ENCODE results near the gene CERS6.

CERS6 gene

DNA sequence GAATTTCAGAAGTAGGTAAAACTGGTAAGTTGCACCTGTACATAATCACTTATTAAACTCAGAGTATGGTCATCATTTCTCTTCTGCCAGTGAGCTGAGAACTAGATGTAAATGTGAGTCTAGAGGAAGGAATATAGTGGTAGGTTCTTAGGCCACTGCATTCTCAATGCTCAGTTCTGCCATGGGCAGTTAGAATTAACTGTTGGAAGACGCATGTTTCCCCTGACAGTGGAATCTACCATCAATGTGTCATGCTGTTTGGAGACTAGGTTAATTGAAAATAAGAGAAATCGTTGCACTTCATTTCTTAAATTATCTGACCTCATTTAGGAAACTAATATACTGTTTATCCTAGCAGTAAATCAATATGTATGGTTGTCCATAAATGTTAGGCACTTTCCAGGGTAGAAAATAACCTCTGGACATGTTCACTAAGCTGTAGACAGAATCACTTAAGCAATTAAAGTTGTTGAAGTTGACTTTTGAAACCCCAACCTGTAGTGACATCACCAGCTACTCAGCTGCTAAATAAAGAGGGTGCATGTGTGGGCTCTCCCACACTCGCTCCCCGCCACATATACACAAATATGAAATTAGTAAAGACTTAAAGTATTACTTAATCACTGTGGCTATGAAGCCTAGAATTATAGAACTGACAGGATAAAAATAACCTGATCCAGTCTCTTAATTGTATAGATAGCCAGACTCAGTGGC, 254.8 kb downstream of the CERS6 start:
- DNase-seq: no peak

DNA sequence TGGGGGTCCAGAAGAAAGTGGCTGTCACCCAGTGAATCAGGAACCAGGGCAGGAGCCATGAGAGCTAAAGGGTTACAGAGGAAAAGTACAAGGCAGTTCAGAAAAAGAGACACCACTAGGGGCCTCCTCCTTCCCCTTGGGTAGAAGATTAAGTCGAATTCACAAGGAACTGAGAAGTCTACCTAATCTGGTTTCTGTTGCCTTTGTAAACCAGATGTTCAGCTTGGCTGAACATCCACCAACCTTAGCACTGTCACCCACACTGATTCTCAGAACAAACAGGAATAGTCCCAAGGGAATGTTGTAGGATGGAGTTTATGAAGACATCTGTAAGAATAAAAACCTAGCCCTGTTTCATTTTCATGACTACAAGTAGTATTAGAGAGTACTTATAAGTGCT, 256.0 kb downstream of the CERS6 start:
- DNase-seq: no peak

DNA sequence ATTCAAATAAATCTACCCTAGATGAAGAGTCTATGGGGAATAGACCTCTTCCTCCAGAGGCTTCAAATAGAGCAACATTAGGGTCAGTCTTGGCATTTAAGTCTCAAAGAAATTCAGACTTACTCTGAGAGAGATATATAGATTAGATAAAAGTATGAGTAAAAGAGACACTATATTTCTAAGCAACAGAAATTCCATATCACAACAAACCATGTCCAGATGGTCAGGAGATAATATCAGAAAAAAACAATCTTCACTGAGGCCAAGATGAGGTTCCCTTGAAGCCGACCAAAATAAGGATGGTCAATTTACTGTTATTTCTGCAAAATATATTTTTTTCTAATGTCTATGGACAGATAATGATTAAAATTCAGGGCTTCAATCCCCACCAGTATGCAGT, 257.3 kb downstream of the CERS6 start:
- no peak for DNase-seq

DNA sequence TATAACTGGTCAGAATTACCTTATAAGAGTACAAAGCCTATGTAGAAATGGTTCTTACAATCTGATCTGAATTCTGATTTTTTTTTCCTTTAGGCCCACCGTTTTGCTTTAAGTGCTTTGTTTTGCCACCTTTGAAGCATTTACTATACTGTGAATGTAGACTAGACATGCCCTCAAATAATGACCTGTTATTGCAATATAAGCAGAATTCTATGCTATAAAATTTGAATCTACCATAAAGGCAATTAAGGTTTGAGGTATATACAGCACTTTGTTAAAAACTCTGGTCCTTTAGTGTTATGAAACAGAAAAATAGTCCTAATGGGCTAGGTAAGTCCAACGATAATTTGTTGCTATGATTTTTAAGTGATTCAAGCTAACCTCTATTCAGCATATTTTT, 259.8 kb downstream of the CERS6 start:
- DNase-seq: no peak

DNA sequence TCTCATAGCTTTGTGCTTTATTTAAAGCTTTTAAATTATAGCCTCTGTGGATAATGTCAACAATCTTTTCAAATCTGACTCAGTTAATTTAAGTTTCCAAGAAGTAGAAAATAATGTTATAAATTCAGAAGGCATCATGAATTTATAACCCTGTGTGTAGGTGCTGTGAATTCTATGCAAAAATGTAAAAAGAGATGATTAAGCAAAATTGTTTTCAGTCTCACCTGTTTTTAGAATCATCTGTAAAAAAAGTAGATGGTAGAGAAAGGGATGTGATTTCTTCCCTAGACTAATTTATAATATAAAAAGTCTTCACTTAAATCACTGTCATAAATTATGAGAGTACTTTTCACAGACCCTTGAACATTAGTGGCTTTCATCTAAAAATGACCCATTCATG, 260.8 kb downstream of the CERS6 start:
- DNase-seq: no peak

DNA sequence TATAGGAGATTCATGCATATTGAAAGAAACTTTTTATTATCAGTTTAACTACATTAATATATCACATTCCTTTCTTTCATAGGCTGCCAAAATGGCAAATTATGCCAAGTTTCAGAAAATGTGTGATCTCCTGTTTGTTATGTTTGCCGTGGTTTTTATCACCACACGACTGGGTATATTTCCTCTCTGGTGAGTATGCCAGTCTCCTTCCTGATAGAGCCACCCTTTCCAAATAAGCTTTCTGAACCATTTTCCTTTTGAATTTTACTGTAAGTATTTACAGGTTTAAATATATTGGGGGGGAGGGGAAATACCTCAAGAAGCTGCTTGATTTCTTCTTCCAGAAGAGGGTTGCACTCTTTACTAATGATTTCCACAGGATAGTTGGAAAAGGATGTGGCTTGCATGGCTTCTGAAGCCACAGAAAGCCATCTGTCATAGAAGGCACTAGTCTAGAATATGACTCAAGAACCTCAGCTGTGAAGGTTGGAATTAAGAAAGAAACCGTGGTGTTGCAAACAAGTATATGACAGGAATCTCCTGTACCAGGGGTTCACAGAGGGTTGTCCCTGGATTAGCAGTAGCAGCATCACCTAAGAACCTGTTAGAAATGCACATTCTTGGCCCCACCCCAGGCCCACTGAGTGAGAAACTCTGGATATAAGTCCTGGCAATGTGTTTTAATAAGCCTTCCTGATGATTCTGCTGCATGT, 261.9 kb downstream of the CERS6 start:
- no peak for DNase-seq

DNA sequence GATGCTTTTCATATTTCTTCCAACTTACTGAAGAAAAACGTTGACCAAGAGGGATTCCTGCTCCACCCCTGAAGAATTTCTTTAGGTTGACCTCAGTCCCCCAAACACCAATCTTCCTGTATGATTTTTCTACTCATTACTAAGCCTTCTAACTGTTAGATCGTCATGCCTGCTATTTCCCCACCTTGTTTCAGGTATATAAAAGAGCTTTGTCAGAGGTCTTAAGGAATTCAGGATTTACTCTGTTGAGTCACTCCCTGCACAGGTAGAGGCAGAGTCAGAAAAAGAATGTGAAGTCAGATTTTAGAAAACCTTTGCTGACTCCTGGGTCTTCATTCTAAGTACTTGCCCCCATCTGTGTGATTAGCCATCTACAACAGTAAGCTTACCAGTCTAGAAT, 262.6 kb downstream of the CERS6 start:
- no peak for DNase-seq

DNA sequence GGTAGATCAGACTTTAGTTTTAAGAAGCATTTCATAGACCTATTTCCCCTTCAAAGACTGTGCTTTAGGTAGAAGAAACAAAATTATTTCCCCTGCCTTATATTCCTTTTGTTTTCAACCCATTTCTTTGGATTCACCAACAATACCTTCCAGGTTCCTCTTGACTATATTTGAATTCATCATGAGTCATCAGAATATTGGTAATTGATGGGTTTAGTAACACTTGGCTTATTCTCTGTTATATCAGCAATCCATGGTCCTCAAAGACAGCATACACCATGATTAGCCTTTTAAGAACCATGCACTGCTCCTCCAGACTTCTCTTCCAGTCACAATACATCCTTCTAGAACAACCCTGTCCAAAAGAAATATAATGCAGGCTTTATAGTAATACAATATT, 263.4 kb downstream of the CERS6 start:
- no peak for DNase-seq

DNA sequence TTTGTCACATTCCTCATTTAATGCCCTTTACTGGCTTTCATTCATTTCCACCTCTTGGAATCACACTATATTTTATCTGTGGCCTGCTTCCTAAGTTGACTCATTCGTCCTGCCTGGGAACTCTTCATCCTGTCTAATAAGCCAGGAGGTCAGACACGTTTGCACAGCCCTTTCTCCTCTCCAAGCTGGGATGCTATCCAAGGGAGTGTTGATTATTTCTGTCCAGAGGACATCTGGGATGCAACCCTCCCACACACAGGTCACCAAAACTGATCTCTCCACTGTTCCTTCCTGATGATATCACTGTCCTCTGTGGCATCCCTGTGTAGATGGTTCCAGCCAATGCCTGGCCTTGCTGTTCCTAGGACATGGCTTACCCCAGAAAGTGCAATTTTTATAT, 266.5 kb downstream of the CERS6 start:
- no peak for DNase-seq

DNA sequence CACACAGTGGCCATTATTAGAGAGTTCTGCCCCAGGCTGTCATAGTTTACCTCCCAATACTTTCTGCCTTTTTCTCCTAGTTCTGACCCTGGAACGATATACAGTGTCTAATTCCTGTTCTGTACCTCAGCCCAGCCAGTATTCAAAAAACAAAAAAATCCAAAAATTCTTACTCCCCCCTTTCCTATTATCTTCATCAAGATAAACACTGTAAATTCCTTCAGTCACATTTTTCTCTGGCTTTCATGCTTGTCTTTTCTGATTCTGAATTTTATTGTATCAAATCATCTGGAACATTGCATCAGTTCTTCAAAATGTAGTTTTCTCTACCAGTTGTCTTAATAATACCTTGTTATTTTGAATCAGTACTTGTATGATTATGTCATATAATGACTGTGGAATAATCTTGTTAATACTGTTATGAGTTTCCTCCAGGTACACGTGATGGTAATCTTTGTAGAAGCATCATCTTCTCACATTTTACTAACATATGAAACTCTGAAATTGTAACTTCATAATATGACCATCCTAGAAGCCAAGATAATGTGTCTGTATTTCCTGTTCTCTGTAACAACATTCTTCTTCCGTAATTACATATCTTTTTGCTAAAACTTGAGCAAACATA, 267.3 kb downstream of the CERS6 start:
- no peak for DNase-seq

DNA sequence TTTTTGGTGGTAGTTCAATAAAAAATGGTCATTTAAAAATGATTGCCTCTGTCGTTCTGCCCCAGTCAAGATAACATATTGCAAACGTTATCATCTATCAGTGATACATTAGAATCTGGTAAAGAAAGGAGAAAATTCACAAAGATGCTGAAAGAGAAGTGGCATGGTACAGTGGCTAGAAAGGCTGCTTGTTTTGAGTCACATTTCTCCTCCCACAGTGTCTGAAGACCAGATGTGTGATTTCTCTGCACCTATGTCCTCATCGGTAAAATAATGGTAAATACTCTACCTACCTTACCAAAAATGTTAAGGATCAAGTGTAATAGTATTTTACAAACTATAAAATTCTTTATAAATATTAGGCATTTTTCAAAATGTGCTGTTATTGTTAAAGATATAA, 270.3 kb downstream of the CERS6 start:
- no peak for DNase-seq

DNA sequence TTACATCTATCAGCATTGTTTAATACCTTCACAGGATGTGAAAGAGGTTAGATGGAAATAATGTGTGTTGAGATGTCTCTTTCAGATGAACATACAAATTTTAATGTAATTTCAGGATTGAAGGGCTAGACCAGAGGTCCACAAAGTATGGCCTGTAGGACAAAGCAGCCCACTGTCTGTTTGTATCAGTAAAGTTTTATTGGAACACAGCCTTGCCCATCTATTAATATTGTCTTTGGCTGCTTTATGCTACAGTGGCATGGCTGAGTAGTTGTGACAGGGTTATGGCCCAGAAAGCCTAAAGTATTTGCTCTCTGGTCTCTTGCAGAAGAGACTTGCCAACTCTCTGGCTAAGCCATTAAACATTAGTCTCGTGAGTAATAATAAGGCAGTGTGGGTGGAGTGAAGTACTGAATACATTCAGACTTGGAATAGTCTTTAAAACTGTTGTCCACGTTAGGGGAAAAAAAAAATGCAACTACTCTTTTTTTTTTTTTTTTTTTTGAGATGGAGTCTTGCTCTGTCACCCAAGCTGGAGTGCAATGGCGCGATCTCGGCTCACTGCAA, 271.9 kb downstream of the CERS6 start:
- no peak for DNase-seq

DNA sequence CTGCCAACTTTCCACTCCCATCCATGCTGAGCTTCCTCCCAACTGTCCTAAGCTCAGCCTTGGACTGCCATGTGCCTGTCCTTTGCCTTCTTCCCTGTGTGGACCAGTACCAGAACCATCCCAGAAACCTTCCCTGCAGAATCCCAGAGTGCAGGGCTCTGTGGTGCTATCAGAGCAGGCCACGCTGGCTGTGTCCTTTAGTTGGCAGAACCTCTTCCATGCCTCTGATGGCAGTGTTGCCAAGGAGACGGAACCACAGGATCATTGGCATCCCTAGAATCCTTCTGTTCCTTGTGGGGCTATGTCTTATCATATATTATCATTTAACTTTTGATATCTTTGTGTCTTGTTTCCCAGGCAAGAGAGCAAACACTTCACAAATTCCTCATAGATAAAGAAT, 273.4 kb downstream of the CERS6 start:
- no peak for DNase-seq

DNA sequence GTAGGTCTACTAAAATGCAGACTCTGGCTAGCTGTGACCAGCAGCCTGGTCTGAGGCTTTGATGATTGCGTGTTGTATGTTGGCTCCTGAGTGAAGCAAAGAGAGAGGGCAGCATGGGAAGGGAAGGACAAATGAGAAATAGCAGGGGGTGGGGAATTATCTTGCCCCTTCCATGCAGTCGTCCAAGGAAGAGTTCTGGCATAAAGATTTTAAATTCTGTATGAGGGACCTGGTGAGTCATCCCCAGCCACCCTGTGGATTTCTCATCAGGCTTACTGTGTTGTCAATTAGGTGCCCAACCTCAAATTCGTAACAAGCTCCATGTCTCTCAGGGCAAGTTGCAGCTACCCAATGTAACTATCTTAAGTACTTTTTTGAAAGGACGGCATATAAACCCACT, 274.3 kb downstream of the CERS6 start:
- no peak for DNase-seq

DNA sequence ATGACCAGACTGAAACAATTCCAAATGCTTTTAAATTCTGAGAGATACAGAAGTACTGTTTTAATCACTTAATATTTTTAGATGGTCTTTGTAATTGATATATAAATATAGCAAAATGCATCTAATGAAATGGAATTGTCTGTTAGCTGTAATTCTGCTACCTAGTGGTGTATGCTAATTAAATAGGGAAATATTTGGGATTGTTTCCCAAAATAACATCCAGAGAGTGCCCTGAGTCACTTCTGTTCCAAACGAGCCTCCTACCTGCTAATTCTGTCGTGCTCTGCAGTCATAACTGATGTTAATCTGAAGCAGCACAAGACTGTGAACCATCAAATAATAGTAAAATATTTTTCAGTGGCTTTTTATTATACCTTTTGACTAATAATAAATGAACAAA, 274.9 kb downstream of the CERS6 start:
- DNase-seq: no peak

DNA sequence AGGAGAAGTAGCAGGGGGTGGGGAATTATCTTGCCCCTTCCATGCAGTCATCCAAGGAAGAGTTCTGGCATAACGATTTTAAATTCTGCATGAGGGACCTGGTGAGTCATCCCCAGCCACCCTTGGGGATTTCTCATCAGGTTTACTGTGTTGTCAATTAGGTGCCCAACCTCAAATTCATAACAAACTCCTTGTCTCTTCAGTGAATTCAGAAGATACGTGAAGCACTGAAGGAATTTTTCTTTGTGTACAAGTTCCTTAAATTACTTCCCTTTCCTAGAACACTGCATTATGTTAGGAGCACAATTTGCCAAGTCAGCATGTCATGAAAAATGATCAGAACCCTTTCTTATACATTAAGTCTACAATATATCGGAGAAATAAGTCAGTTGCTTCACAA, 275.5 kb downstream of the CERS6 start:
- no peak for DNase-seq

DNA sequence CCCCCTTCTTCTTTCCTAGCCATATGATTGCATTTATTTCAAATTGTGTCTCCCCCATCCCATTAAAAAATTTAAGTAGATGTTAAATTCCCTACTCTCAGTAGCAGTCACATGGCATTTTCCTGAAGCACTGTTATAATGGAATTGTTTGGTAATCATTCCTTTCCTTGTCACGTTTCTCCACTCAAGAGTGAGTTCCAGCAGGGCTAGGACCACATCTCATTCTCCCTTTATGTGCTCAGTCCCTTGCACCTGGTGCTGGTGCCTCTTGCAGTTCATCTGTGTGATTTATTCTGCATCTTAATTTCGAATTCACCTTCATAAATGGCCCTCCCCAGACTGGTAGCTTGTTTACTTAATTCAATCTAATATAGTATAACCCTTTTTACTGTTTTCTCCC, 276.0 kb downstream of the CERS6 start:
- no peak for DNase-seq

DNA sequence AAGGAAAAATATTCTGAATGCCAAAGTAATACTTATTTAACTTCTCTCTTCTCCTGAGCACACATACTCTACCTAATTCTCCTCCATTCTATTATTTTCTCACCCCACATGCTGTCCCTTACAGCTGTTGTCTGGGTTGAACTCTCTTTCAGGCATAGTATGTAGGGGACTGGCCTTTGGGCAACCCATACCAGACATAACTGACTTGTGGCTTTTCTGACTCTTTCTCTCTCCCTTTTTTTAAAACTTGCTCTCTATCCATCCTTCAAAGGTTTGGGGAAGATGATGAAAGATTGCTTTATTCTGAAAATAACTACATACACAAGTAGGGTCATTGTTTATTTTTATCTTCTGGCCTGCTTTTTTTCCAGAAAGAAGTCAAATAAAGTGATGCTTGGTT, 276.4 kb downstream of the CERS6 start:
- DNase-seq: no peak

DNA sequence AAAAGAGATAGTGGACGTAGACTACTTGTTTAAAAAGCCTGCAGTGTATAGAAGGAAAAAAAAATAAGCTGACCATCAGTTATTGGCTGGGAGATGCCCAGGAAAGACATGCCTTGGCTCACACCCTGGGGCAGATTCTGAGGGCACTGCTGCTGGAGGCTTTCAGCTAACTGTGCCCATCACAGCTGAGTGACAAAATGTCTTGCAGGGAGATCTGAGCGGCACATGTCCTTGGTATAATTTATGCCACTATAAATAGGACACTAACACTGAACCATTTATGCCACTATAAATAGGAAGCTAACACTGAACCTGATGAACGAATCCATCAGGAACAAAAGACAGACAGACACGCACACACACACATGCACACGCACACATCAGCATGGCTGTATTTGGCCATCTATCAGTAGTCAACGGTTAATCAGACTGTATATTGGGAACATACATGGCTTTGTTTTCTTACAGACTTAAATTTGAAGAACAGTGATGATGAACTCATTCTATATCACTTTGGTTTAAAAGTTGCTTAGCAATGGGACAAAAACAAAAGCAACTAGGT, 278.2 kb downstream of the CERS6 start:
- no peak for DNase-seq

DNA sequence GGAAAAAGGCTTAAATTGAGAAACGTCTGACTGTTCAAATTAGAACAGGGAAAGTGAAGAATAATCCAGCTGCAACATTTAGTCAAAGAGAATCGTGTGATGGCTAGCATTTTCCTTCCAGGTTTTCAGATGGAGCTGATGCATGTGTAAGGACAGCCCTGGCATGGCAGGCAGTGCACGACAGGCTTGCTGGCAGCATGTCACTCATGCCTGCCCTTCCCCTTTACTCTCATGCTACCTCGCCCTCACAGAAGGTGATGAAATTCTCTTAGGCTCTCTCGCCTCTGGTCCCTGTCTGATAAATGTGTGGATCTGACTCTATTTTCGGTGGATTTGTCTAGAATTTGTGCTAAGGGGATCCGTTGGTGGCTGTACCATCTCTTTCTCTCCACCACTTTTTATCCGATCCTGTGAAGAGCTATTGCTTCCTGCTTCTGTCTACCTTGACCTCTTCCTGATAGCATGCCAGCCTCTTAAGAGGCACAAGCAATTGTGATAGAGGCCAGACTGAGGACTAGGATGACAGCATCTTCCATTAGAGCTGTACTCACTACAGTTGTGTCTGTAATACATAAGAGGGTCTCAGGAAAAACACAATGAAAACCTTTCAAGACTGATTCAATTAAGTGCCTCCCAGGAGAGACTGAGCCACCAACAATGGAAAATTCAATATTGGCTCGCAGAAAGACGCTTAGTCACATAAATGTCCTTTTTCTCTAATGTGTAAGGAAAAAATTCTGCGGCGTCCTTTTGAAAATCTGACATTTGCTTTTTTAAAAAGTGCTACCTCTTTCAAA, 280.8 kb downstream of the CERS6 start:
- no peak for DNase-seq

DNA sequence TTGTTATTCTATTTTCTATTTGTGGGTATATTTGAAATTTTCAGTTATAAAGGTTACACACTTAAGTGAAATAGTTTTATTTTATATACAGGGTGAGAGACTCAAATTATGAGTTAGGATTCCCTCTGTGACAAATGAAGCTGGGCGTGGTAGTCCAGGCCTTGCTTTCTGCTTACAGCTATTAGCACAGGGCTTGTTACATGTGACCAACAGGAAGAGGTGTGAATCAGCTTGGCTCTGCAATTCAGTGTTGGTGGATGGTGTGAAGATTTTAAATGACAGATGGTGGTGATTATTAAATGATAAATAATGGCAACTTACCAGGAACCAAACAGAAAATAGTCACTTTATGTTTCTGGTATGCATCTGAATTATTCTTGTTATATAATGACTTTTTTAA, 282.0 kb downstream of the CERS6 start:
- DNase-seq: no peak

DNA sequence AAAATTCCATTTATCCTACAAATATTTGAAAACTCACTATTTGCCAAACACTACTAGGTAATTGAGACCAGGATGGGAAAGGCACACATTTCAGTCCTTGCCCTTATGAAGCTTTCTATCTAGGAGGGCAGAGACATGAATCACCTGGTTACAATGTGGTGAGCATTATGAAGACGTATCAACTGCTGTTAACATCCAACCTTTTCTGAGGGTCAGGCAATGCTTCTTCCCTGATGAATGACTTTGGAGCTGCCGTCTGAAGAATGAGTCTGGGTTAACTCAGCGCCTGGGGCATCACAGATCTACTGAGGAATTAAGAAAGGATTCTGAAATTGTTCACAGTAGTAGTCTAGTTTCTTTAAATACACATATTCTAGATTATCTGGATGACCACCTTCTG, 284.3 kb downstream of the CERS6 start:
- DNase-seq: no peak

DNA sequence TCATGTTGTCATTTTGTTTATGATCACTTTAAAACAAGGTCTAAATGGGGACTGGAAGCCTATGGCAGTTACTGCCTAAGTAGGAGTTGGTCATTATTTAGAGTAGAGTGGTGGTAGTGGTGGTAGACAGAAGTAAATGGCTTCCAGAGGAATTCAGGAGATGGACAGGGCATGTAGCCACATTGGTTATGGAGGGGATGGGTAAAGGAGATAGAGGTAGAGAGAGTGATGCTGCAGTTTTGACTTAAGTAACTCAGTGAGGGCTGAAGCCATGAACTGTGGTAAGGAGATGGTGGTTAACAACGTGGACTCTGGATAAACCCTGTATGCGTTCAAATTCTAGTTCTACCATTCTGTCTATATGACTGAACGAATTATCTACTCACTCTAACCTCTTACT, 284.7 kb downstream of the CERS6 start:
- DNase-seq: no peak

Data from activated naive CD4-positive, alpha-beta T cell (primary cell).